NCI-H345 treated with DMSO at 0.1 percent for 48 hours (cell line): ENCODE results near the gene RTCB.

ENCODE experiments used
- DNase-seq: peaks from one replicate; lab custom pipeline; 2025; ENCODE audit not compliant: unreplicated experiment; lab: John Stamatoyannopoulos, UW

Gene RTCB

GRCh38 chr22:32340411-32340810 lies 71.6 kb downstream of the RTCB start:
- no peak for DNase-seq

- DNase-seq, result no peak
Observed at GRCh38 chr22:32339190-32340012, 72.6 kb downstream of the RTCB start.

- no peak for DNase-seq
Observed at GRCh38 chr22:32338757-32339156, 73.3 kb downstream of the RTCB start.
